ENCODE results near the gene DMRTB1. TPM values are rescaled to one million over a fixed set of nuclear protein-coding genes. Genes with fewer than 3 reads are reported as not detected.

The DMRTB1 gene
- total and polyA plus RNA-seq, 2 donors (not counting 1 experiment from before 2014, with no cell fraction given), result not detected

GRCh38 chr1:53462769-53463501 lies 3.7 kb downstream of the DMRTB1 start:
- POLR2A ChIA-PET, result no interaction called here
- Histone ChIP-seq H4K20me1 (ENCODE audit: control insufficient read depth, insufficient read depth, low read length, poor library complexity, severe bottlenecking) (no peaks in the 10 kb centered on the region), H3K9me3 (ENCODE audit: control extremely low read depth in 1 of 3, control insufficient read depth in 2 of 3, insufficient read depth in 1 of 3, low read length in 2 of 3) (no peaks in the 10 kb centered on the region), H3K4me2 (replicated peaks; ENCODE audit: low read depth, low read length, poor library complexity, severe bottlenecking) (no peak overlapping the region), H3K4me3 (ENCODE audit: control extremely low read depth in 1 of 5, extremely low read depth in 1 of 5, insufficient read depth in 1 of 5, low read depth in 2 of 5, low read length in 4 of 5) (no peak overlapping the region), H3K79me2 (ENCODE audit: control insufficient read depth, insufficient read depth, low read length) (no peaks in the 10 kb centered on the region), H2AFZ (ENCODE audit: insufficient read depth, low read depth, low read length, poor library complexity, severe bottlenecking) (no peak overlapping the region), H3K27ac (ENCODE audit: low read length in 2 of 2) (no peak overlapping the region), H3K27me3 (replicated peaks in 1 of 4; ENCODE audit: control extremely low read depth in 1 of 4, control insufficient read depth in 3 of 4, insufficient read depth in 4 of 4, low read length in 3 of 4) (no peaks in the 10 kb centered on the region), H3K36me3 (replicated peaks in 1 of 2; ENCODE audit: control extremely low read depth in 1 of 2, control insufficient read depth in 1 of 2, extremely low read depth in 1 of 2, insufficient read depth in 2 of 2, low read length in 1 of 2) (no peaks in the 10 kb centered on the region), H3K4me1 (ENCODE audit: control insufficient read depth in 2 of 2, insufficient read depth in 2 of 2, low read length in 2 of 2) (no peaks in the 10 kb centered on the region), H3K9ac (ENCODE audit: low read length) (no peak overlapping the region)
- 94% methylated on average over 9 of the region's 11 CpGs for WGBS (ENCODE audit: insufficient coverage)
- ATAC-seq (ENCODE audit: low read depth), result no peak
- TF ChIP-seq EZH2 (IDR thresholded peaks at IDR 0.05; ENCODE audit: borderline replicate concordance, insufficient read depth, low read depth, low read length, poor library complexity, severe bottlenecking) (no peak), CTCF (IDR thresholded peaks at IDR 0.05) (no peak)
- H3K27ac Mint-ChIP-seq, result no peak overlapping the region
- intact Hi-C loops (cut with micrococcal nuclease), result no loop called here
- CTCF ChIA-PET, result interaction anchor here (0.7 kb wide), 1 partner anchor 9 kb away, joined by 3 read pairs; no protein-coding TSS in a partner anchor
- no peaks in the 10 kb centered on the region for H3K4me1 Mint-ChIP-seq
- no peaks in the 10 kb centered on the region for H3K27me3 Mint-ChIP-seq
- H3K4me3 Mint-ChIP-seq, result no peak overlapping the region
- no peak for DNase-seq
- no peaks in the 10 kb centered on the region for H3K9me3 Mint-ChIP-seq (ENCODE audit: insufficient read depth)
